ENCODE results near the gene CEMIP2.

CEMIP2 gene

DNA sequence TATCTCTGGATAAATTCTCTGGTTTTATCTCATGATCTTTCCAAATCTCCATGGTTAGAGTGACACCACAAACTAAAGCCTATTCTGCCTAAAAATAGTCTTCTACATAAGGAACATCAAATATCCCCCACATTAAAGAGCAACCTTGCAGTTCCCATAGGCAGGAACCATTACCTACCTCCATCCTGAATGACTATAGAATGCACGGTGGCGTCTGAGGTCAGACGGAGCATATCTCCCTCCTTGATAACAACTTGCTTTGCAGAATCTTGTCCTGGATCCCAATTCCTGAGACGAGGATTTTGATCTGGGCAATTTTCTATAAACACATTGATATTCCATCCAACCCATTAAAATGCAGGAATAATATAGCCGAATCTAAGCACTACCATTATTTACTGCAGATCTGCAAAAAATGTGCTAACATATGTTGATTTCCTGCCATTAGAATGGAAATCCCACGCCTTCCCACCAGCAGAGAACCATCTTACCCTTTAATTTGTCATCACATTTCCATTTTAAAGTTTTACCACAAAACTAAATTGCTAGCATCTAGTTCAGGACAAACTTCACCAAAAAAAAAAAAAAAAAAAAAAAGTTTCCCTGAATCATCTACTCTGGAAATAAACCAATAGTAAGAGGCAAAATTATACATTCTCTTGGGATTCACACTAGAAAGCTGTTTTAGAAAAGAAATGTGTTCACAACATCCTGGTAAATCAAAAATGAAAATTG lies 22.1 kb downstream of the CEMIP2 start:
- peaks cover 7% of the 10 kb centered on the region for H3K36me3 ChIP-seq (ENCODE audit: insufficient read depth, low read length)
- H3K4me1 ChIP-seq (ENCODE audit: insufficient read depth, low read length), result no peaks in the 10 kb centered on the region
- no peak overlapping the region for H3K4me3 ChIP-seq (ENCODE audit: low read depth in 1 of 2, low read length in 2 of 2)
- H3K27me3 ChIP-seq (ENCODE audit: control insufficient read depth in 1 of 2, insufficient read depth in 2 of 2, low read length in 2 of 2), result no peaks in the 10 kb centered on the region
- H3K27ac ChIP-seq (ENCODE audit: low read depth, low read length), result no peak overlapping the region
- H3K9me3 ChIP-seq (ENCODE audit: low read length), result no peaks in the 10 kb centered on the region
- no peak overlapping the region for H3K9ac ChIP-seq (ENCODE audit: low read length)

DNA sequence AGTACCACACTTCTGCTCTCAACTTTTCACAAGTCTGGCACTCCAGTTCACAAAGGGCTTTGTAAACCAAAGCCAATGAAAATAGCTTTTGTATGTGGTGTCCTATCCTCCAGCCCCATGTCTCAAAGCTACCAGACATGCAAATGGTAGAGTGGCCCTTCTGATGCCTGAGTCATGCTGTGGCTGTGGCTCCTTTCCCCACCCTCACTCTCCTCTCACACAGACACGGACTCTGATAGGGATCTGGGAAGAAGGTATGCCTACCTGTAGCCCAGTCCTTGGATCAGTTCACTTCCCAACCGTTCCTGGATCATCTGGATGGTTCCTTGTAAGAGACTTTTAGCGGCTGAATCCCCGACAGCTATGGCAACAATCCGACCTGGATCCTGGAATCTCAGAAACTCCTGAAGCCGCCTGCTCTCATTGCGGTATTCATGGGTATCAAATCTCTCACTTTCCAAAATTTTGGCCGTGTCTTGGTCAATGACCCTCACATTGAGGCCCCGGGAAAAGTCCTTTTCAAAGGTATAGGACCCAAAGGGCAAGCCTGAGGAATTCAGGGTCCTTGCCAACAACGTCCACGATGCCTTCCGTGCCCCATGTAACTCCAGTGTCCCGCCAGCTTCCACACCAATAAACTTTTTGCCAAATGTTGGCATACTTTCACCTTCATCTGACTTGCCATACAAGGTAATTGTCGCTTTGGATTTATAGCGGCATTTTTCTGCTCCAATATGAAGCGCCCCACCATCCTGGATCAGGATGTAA lies 23.4 kb downstream of the CEMIP2 start:
- Histone ChIP-seq H3K27me3 (ENCODE audit: control insufficient read depth in 1 of 2, insufficient read depth in 2 of 2, low read length in 2 of 2) (no peaks in the 10 kb centered on the region), H3K9me3 (ENCODE audit: low read length) (no peaks in the 10 kb centered on the region), H3K4me3 (ENCODE audit: low read depth in 1 of 2, low read length in 2 of 2) (no peak overlapping the region), H3K4me1 (ENCODE audit: insufficient read depth, low read length) (no peaks in the 10 kb centered on the region), H3K27ac (ENCODE audit: low read depth, low read length) (no peak overlapping the region), H3K9ac (ENCODE audit: low read length) (no peak overlapping the region), H3K36me3 (ENCODE audit: insufficient read depth, low read length) (peaks cover 7% of the 10 kb centered on the region)

DNA sequence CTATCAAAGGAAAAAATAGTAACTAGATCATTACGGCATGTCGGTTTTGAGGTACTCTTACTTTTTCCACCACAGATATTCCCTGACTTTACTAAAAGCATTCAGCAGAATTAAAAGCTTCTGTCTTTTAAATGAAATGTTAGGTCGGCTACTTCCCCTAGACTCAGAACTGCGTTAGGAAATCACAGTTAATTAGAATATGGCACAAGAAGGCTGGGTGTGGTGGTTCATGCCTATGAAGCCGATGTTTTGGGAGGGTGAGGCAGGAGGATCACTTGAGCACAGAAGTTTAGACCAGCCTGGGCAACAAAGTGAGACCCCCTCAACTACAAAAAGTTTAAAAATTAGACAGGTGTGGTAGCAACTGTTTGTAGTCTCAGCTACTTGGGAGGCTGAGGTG lies 24.4 kb downstream of the CEMIP2 start:
- Histone ChIP-seq H3K9me3 (ENCODE audit: low read length) (no peaks in the 10 kb centered on the region), H3K4me3 (ENCODE audit: low read depth in 1 of 2, low read length in 2 of 2) (no peak overlapping the region), H3K27me3 (ENCODE audit: control insufficient read depth in 1 of 2, insufficient read depth in 2 of 2, low read length in 2 of 2) (no peaks in the 10 kb centered on the region), H3K4me1 (ENCODE audit: insufficient read depth, low read length) (no peaks in the 10 kb centered on the region), H3K36me3 (ENCODE audit: insufficient read depth, low read length) (peaks cover 7% of the 10 kb centered on the region), H3K9ac (ENCODE audit: low read length) (no peak overlapping the region), H3K27ac (ENCODE audit: low read depth, low read length) (no peak overlapping the region)

DNA sequence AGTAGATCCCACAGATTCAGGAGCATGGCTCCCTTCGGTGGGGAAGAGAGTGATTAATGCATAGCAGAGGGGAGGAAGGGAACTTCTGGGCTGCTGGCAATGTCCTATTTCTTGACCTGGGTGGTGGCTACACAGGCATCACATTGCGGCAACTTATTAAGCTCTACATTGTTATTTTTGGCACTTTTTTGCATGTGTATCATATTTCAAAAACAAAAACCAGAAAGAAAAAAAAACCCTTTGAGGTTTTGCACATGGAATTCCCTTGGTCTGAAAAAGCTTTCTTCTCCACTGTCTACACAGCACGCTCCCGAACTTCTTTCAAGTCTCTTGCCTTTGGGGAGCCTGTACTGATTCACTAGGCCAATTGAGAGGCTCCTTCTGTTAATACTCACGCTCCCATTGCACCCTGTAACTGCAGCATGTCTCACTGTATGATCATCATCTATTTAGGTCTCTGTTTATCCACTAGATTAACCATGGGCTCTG lies 25.1 kb downstream of the CEMIP2 start:
- Histone ChIP-seq H3K9ac (ENCODE audit: low read length) (no peak overlapping the region), H3K27me3 (ENCODE audit: control insufficient read depth in 1 of 2, insufficient read depth in 2 of 2, low read length in 2 of 2) (no peaks in the 10 kb centered on the region), H3K27ac (ENCODE audit: low read depth, low read length) (no peak overlapping the region), H3K9me3 (ENCODE audit: low read length) (no peaks in the 10 kb centered on the region), H3K4me1 (ENCODE audit: insufficient read depth, low read length) (no peaks in the 10 kb centered on the region), H3K4me3 (ENCODE audit: low read depth in 1 of 2, low read length in 2 of 2) (no peak overlapping the region), H3K36me3 (ENCODE audit: insufficient read depth, low read length) (peaks cover 7% of the 10 kb centered on the region)

DNA sequence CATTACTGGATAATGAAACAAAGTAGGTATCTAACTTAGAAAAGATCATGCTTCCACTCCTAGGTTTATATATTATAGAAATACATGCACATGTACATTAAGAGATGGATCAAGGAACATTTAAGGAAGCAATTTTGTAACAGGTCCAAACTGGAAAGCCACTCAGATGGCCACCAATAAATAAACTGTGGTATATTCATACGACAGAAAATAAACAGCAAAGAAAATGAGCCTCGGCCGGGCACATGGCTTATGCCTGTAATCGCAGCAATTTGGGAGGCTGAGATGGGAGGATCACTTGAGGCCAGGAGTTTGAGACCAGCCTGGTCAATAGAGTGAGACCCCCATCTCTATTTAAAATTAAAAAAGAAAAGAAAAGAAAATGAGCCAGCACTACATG lies 25.6 kb downstream of the CEMIP2 start:
- no peak overlapping the region for H3K9ac ChIP-seq (ENCODE audit: low read length)
- no peaks in the 10 kb centered on the region for H3K4me1 ChIP-seq (ENCODE audit: insufficient read depth, low read length)
- no peak overlapping the region for H3K4me3 ChIP-seq (ENCODE audit: low read depth in 1 of 2, low read length in 2 of 2)
- H3K27ac ChIP-seq (ENCODE audit: low read depth, low read length), result no peak overlapping the region
- no peaks in the 10 kb centered on the region for H3K9me3 ChIP-seq (ENCODE audit: low read length)
- H3K36me3 ChIP-seq (ENCODE audit: insufficient read depth, low read length), result peaks cover 7% of the 10 kb centered on the region
- H3K27me3 ChIP-seq (ENCODE audit: control insufficient read depth in 1 of 2, insufficient read depth in 2 of 2, low read length in 2 of 2), result no peaks in the 10 kb centered on the region

DNA sequence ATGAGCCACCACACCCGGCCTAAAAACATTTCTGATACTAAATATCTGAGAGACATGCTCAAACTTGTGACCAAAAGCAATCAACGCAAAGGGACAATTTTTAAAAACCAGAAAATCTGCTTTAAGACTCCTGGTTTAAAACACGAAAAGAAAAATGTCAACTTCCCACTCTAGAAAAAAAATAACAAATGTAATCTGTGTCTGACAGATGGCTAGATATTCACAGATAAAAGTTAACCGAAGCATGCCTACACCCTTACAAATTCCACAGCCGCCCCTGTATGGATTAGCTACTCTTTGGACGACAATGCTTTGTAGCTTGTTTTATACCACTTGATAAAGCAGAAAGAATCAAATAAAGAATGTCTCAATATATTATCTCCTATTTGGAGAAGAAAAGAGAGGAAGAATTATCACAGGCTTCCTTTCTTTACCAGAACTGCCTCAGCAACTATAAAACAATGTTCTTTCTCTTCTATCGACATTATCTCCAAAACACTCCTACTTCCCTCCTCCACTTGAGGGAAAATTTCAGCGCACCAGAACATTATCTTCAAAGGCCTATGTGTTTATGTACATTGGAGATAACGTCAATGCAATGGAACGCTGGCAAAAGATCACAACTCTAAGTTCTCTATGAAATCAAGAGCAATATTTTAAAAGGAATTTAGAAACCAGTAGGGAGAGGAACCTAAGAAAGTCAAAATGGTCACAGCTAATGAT lies 26.2 kb downstream of the CEMIP2 start:
- Histone ChIP-seq H3K9ac (ENCODE audit: low read length) (no peak overlapping the region), H3K27me3 (ENCODE audit: control insufficient read depth in 1 of 2, insufficient read depth in 2 of 2, low read length in 2 of 2) (no peaks in the 10 kb centered on the region), H3K4me3 (ENCODE audit: low read depth in 1 of 2, low read length in 2 of 2) (no peak overlapping the region), H3K36me3 (ENCODE audit: insufficient read depth, low read length) (peaks cover 7% of the 10 kb centered on the region), H3K9me3 (ENCODE audit: low read length) (no peaks in the 10 kb centered on the region), H3K4me1 (ENCODE audit: insufficient read depth, low read length) (no peaks in the 10 kb centered on the region), H3K27ac (ENCODE audit: low read depth, low read length) (no peak overlapping the region)

DNA sequence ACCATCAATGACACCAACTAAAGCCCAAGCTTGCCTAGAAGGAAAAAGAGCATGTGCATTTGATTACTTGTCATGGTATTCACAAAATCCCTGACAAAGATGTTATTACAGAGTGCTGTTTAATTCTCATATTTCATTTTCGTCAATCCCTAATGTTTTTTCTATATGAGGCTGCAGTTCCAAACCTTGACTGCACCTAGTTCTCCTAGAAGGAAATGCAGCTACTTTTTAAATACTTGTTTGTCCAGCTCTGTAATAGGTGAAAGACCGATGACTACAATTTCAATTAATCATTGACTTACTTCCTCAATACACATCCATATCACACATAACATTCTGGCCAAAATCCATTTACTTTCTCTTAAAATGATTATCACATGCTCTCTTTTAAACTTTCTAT lies 28.1 kb downstream of the CEMIP2 start:
- Histone ChIP-seq H3K9ac (ENCODE audit: low read length) (no peak overlapping the region), H3K4me3 (ENCODE audit: low read depth in 1 of 2, low read length in 2 of 2) (no peak overlapping the region), H3K4me1 (ENCODE audit: insufficient read depth, low read length) (no peaks in the 10 kb centered on the region), H3K27ac (ENCODE audit: low read depth, low read length) (no peak overlapping the region), H3K27me3 (ENCODE audit: control insufficient read depth in 1 of 2, insufficient read depth in 2 of 2, low read length in 2 of 2) (no peaks in the 10 kb centered on the region), H3K9me3 (ENCODE audit: low read length) (no peaks in the 10 kb centered on the region), H3K36me3 (ENCODE audit: insufficient read depth, low read length) (peaks cover 7% of the 10 kb centered on the region)

DNA sequence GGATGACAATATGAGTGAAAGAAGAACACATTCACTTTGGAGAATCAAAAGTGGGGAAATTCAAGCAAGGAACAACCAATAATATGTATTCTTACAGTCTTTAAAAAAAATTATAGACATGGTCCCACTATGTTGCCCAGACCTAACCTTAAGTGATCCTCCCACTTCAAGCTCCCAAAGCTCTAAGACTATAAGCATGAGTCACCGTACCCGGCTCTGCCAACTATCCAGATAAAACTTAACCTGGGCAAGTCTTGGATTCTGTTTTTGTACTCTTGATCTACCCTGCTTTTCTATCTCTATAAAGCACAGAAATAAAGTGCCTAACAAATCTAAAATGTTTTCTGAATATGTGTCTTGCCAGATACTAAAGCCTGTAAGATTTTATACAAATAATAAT lies 30.9 kb downstream of the CEMIP2 start:
- no peaks in the 10 kb centered on the region for H3K4me1 ChIP-seq (ENCODE audit: insufficient read depth, low read length)

DNA sequence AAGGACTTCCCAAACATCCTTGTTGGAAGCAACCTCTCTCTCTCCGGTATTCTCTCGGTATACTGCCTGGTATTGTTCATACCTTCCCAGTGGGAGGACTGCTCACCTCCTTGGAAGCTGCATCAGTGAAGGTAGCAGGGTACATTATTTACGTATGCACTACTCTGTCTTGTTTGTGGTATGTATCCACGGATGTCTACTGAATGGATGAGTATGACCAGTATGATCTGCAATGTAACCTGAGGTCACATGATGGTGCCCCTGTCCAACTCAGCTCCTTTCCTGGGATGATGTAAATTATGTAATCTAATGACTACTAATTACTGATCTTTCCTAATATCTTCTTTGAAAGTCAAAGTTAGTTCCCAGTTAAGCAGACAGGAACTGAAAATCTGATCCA lies 32.1 kb downstream of the CEMIP2 start:
- no peaks in the 10 kb centered on the region for H3K36me3 ChIP-seq (ENCODE audit: insufficient read depth, low read length)
- no peaks in the 10 kb centered on the region for H3K9me3 ChIP-seq (ENCODE audit: low read length)
- no peaks in the 10 kb centered on the region for H3K27me3 ChIP-seq (ENCODE audit: control insufficient read depth in 1 of 2, insufficient read depth in 2 of 2, low read length in 2 of 2)
- H3K27ac ChIP-seq (ENCODE audit: low read depth, low read length), result no peak overlapping the region
- no peak overlapping the region for H3K9ac ChIP-seq (ENCODE audit: low read length)
- H3K4me1 ChIP-seq (ENCODE audit: insufficient read depth, low read length), result peaks cover 5% of the 10 kb centered on the region
- H3K4me3 ChIP-seq (ENCODE audit: low read depth in 1 of 2, low read length in 2 of 2), result no peak overlapping the region

More for the DNA sequence above, 30.9 kb downstream of the CEMIP2 start:
- Histone ChIP-seq H3K27ac (ENCODE audit: low read depth, low read length) (no peak overlapping the region), H3K9me3 (ENCODE audit: low read length) (no peaks in the 10 kb centered on the region), H3K9ac (ENCODE audit: low read length) (no peak overlapping the region), H3K4me3 (ENCODE audit: low read depth in 1 of 2, low read length in 2 of 2) (no peak overlapping the region), H3K27me3 (ENCODE audit: control insufficient read depth in 1 of 2, insufficient read depth in 2 of 2, low read length in 2 of 2) (no peaks in the 10 kb centered on the region), H3K36me3 (ENCODE audit: insufficient read depth, low read length) (no peaks in the 10 kb centered on the region)

DNA sequence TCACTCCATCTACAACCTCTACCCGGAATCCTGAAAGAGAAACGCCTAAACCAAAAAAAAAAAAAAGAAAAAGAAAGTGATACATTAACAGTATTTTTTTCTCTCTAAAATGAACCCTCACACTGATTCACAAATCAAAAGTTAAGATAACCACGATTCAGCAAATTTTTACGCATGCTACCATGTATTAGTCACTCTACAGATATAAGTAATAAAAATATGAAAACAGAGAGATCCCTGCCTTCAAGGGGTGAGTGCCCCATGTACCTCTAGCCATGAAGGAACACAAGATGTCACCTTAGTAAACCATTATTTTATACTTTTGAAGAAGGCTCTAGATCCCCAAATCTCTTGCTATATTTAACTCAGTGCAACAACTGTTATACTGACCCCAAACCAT lies 33.4 kb downstream of the CEMIP2 start:
- H3K27me3 ChIP-seq (ENCODE audit: control insufficient read depth in 1 of 2, insufficient read depth in 2 of 2, low read length in 2 of 2), result no peaks in the 10 kb centered on the region
- no peak overlapping the region for H3K27ac ChIP-seq (ENCODE audit: low read depth, low read length)
- H3K36me3 ChIP-seq (ENCODE audit: insufficient read depth, low read length), result no peaks in the 10 kb centered on the region
- H3K9ac ChIP-seq (ENCODE audit: low read length), result no peak overlapping the region
- H3K9me3 ChIP-seq (ENCODE audit: low read length), result no peaks in the 10 kb centered on the region
- peaks cover 5% of the 10 kb centered on the region for H3K4me1 ChIP-seq (ENCODE audit: insufficient read depth, low read length)
- H3K4me3 ChIP-seq (ENCODE audit: low read depth in 1 of 2, low read length in 2 of 2), result no peak overlapping the region

DNA sequence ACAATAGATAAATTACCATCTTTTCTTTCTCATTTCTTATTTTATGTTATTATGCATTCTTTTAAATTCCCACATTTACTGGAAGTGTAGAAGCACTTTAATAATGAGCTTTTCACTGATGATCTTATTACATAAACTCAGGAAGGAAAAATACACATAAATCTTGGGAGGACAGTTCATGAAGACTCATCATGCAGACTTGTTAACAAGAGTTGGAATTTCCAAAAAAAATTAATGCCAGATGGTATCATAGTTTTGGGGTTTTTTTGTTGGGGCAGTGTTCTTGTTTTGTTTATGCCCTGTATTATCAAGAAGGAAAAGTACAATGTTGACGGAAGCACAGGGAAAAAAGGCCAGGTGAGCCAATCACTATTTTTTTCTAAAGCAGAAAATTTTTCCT lies 35.1 kb downstream of the CEMIP2 start:
- H3K9me3 ChIP-seq (ENCODE audit: low read length), result no peaks in the 10 kb centered on the region
- no peak overlapping the region for H3K27ac ChIP-seq (ENCODE audit: low read depth, low read length)
- H3K4me3 ChIP-seq (ENCODE audit: low read depth in 1 of 2, low read length in 2 of 2), result no peak overlapping the region
- H3K36me3 ChIP-seq (ENCODE audit: insufficient read depth, low read length), result no peaks in the 10 kb centered on the region
- peaks cover 5% of the 10 kb centered on the region for H3K4me1 ChIP-seq (ENCODE audit: insufficient read depth, low read length)
- H3K9ac ChIP-seq (ENCODE audit: low read length), result no peak overlapping the region
- H3K27me3 ChIP-seq (ENCODE audit: control insufficient read depth in 1 of 2, insufficient read depth in 2 of 2, low read length in 2 of 2), result no peaks in the 10 kb centered on the region

Measured in muscle layer of colon (tissue), 2 donors.